ENCODE data around the gene NBAS. TPM values are rescaled to one million over a fixed set of nuclear protein-coding genes. Genes with fewer than 3 reads are reported as not detected.

NBAS gene
- total and polyA plus RNA-seq, 4 donors, result 55.6 to 105 (median 73.0) TPM

- DNase-seq (ENCODE audit: low read depth in 4 of 6, low spot score in 6 of 6), result no peak
- H3K4me1 ChIP-seq (ENCODE audit: control insufficient read depth, insufficient read depth, low read length), result no peaks in the 10 kb centered on the region
- no peaks in the 10 kb centered on the region for H3K9me3 ChIP-seq (ENCODE audit: control insufficient read depth, insufficient read depth, low read length)
- H3K4me3 ChIP-seq (ENCODE audit: low read depth, low read length), result no peak overlapping the region
- no peaks in the 10 kb centered on the region for H3K36me3 ChIP-seq (ENCODE audit: control insufficient read depth, insufficient read depth, low read length)
- 92% methylated on average over 2 of the region's 3 CpGs for WGBS (ENCODE audit: insufficient coverage)
- no peak overlapping the region for H3K27ac ChIP-seq (ENCODE audit: low read depth, low read length)
- H3K27me3 ChIP-seq (ENCODE audit: control insufficient read depth, insufficient read depth, low read length), result no peaks in the 10 kb centered on the region
Measured at GRCh38 chr2:15389895-15390294, 171.2 kb downstream of the NBAS start.

- Histone ChIP-seq H3K36me3 (ENCODE audit: control insufficient read depth, insufficient read depth, low read length) (no peaks in the 10 kb centered on the region), H3K4me3 (ENCODE audit: low read depth, low read length) (no peak overlapping the region), H3K27me3 (ENCODE audit: control insufficient read depth, insufficient read depth, low read length) (no peaks in the 10 kb centered on the region), H3K27ac (ENCODE audit: low read depth, low read length) (no peak overlapping the region), H3K9me3 (ENCODE audit: control insufficient read depth, insufficient read depth, low read length) (no peaks in the 10 kb centered on the region), H3K4me1 (ENCODE audit: control insufficient read depth, insufficient read depth, low read length) (no peaks in the 10 kb centered on the region)
- no peak for DNase-seq (ENCODE audit: low read depth in 4 of 6, low spot score in 6 of 6)
- no CpG with 5 or more reads among the region's 1 CpG for WGBS (ENCODE audit: insufficient coverage)
Measured at GRCh38 chr2:15389326-15389700, 171.8 kb downstream of the NBAS start.

- Histone ChIP-seq H3K4me3 (ENCODE audit: low read depth, low read length) (no peak overlapping the region), H3K36me3 (ENCODE audit: control insufficient read depth, insufficient read depth, low read length) (peaks cover 2% of the 10 kb centered on the region), H3K4me1 (ENCODE audit: control insufficient read depth, insufficient read depth, low read length) (no peaks in the 10 kb centered on the region), H3K9me3 (ENCODE audit: control insufficient read depth, insufficient read depth, low read length) (no peaks in the 10 kb centered on the region), H3K27me3 (ENCODE audit: control insufficient read depth, insufficient read depth, low read length) (no peaks in the 10 kb centered on the region), H3K27ac (ENCODE audit: low read depth, low read length) (no peak overlapping the region)
- DNase-seq (ENCODE audit: low read depth in 4 of 6, low spot score in 6 of 6), result peak in 1 of 6 donors; percentile 40
- WGBS (ENCODE audit: insufficient coverage), result no CpG with 5 or more reads among the region's 5 CpGs
Measured at GRCh38 chr2:15388406-15389325, 172.5 kb downstream of the NBAS start.

- Histone ChIP-seq H3K9me3 (ENCODE audit: control insufficient read depth, insufficient read depth, low read length) (no peaks in the 10 kb centered on the region), H3K4me3 (ENCODE audit: low read depth, low read length) (no peak overlapping the region), H3K4me1 (ENCODE audit: control insufficient read depth, insufficient read depth, low read length) (no peaks in the 10 kb centered on the region), H3K27ac (ENCODE audit: low read depth, low read length) (no peak overlapping the region), H3K36me3 (ENCODE audit: control insufficient read depth, insufficient read depth, low read length) (peaks cover 3% of the 10 kb centered on the region), H3K27me3 (ENCODE audit: control insufficient read depth, insufficient read depth, low read length) (no peaks in the 10 kb centered on the region)
- no CpG with 5 or more reads among the region's 1 CpG for WGBS (ENCODE audit: insufficient coverage)
- peak in 2 of 6 donors; percentile 25 to 37 for DNase-seq (ENCODE audit: low read depth in 4 of 6, low spot score in 6 of 6)
Measured at GRCh38 chr2:15385184-15385583, 175.9 kb downstream of the NBAS start.

- Histone ChIP-seq H3K27me3 (ENCODE audit: control insufficient read depth, insufficient read depth, low read length) (no peaks in the 10 kb centered on the region), H3K36me3 (ENCODE audit: control insufficient read depth, insufficient read depth, low read length) (peaks cover 6% of the 10 kb centered on the region), H3K4me3 (ENCODE audit: low read depth, low read length) (no peak overlapping the region), H3K4me1 (ENCODE audit: control insufficient read depth, insufficient read depth, low read length) (no peaks in the 10 kb centered on the region), H3K9me3 (ENCODE audit: control insufficient read depth, insufficient read depth, low read length) (no peaks in the 10 kb centered on the region), H3K27ac (ENCODE audit: low read depth, low read length) (no peak overlapping the region)
- DNase-seq (ENCODE audit: low read depth in 4 of 6, low spot score in 6 of 6), result no peak
- WGBS (ENCODE audit: insufficient coverage), result 94% methylated on average over 6 of the region's 7 CpGs
Measured at GRCh38 chr2:15383695-15384350, 177.3 kb downstream of the NBAS start.

GRCh38 chr2:15378148-15378908, 182.8 kb downstream of the NBAS start:
- WGBS (ENCODE audit: insufficient coverage), result 74% methylated on average over 3 of the region's 6 CpGs
- H3K36me3 ChIP-seq (ENCODE audit: control insufficient read depth, insufficient read depth, low read length), result peaks cover 3% of the 10 kb centered on the region
- H3K4me1 ChIP-seq (ENCODE audit: control insufficient read depth, insufficient read depth, low read length), result no peaks in the 10 kb centered on the region
- no peak overlapping the region for H3K4me3 ChIP-seq (ENCODE audit: low read depth, low read length)
- H3K9me3 ChIP-seq (ENCODE audit: control insufficient read depth, insufficient read depth, low read length), result no peaks in the 10 kb centered on the region
- no peak overlapping the region for H3K27ac ChIP-seq (ENCODE audit: low read depth, low read length)
- DNase-seq (ENCODE audit: low read depth in 4 of 6, low spot score in 6 of 6), result no peak
- H3K27me3 ChIP-seq (ENCODE audit: control insufficient read depth, insufficient read depth, low read length), result no peaks in the 10 kb centered on the region

GRCh38 chr2:15377202-15377601, 183.9 kb downstream of the NBAS start:
- DNase-seq (ENCODE audit: low read depth in 4 of 6, low spot score in 6 of 6), result no peak
- H3K4me1 ChIP-seq (ENCODE audit: control insufficient read depth, insufficient read depth, low read length), result no peaks in the 10 kb centered on the region
- no peaks in the 10 kb centered on the region for H3K9me3 ChIP-seq (ENCODE audit: control insufficient read depth, insufficient read depth, low read length)
- H3K4me3 ChIP-seq (ENCODE audit: low read depth, low read length), result no peak overlapping the region
- H3K27ac ChIP-seq (ENCODE audit: low read depth, low read length), result no peak overlapping the region
- no peaks in the 10 kb centered on the region for H3K27me3 ChIP-seq (ENCODE audit: control insufficient read depth, insufficient read depth, low read length)
- H3K36me3 ChIP-seq (ENCODE audit: control insufficient read depth, insufficient read depth, low read length), result peaks cover 3% of the 10 kb centered on the region

- Histone ChIP-seq H3K9me3 (ENCODE audit: control insufficient read depth, insufficient read depth, low read length) (no peaks in the 10 kb centered on the region), H3K27ac (ENCODE audit: low read depth, low read length) (no peak overlapping the region), H3K4me3 (ENCODE audit: low read depth, low read length) (no peak overlapping the region), H3K27me3 (ENCODE audit: control insufficient read depth, insufficient read depth, low read length) (no peaks in the 10 kb centered on the region), H3K36me3 (ENCODE audit: control insufficient read depth, insufficient read depth, low read length) (no peaks in the 10 kb centered on the region), H3K4me1 (ENCODE audit: control insufficient read depth, insufficient read depth, low read length) (no peaks in the 10 kb centered on the region)
- WGBS (ENCODE audit: insufficient coverage), result no CpG with 5 or more reads among the region's 1 CpG
- DNase-seq (ENCODE audit: low read depth in 4 of 6, low spot score in 6 of 6), result no peak
Measured at GRCh38 chr2:15372019-15372418, 189.1 kb downstream of the NBAS start.

- H3K4me1 ChIP-seq (ENCODE audit: control insufficient read depth, insufficient read depth, low read length), result no peaks in the 10 kb centered on the region
Measured at GRCh38 chr2:15369129-15369528, 192.0 kb downstream of the NBAS start.

More at GRCh38 chr2:15369129-15369528, 192.0 kb downstream of the NBAS start:
- Histone ChIP-seq H3K36me3 (ENCODE audit: control insufficient read depth, insufficient read depth, low read length) (no peaks in the 10 kb centered on the region), H3K27me3 (ENCODE audit: control insufficient read depth, insufficient read depth, low read length) (no peaks in the 10 kb centered on the region), H3K27ac (ENCODE audit: low read depth, low read length) (no peak overlapping the region), H3K9me3 (ENCODE audit: control insufficient read depth, insufficient read depth, low read length) (no peaks in the 10 kb centered on the region), H3K4me3 (ENCODE audit: low read depth, low read length) (no peak overlapping the region)
- DNase-seq (ENCODE audit: low read depth in 4 of 6, low spot score in 6 of 6), result no peak
- no CpG with 5 or more reads among the region's 2 CpGs for WGBS (ENCODE audit: insufficient coverage)
